Stomach (tissue), 9 donors: ENCODE data around the gene COL1A2. TPM values are rescaled to one million over a fixed set of nuclear protein-coding genes. Genes with fewer than 3 reads are reported as not detected.

Experiments used
- DNase-seq, 2 donors: peaks; one replicate each; pipeline versions ENCODE4 v3.0.0 to v3.0.0-alpha.2; 2013 to 2019
- H3K27ac ChIP-seq, 5 donors: fragments of 200-600 bp in 4 of 5; sonication (generic) in 4 of 5; one replicate each; pipeline ENCODE4 v1.5.1; 2013 to 2019; ENCODE audit warnings: mild to moderate bottlenecking in 1 of 5, moderate library complexity in 1 of 5
- H3K27me3 ChIP-seq, 3 donors: fragments of 200-600 bp; sonication (generic); one replicate each; pipeline ENCODE4 v1.5.1; 2017 to 2019; ENCODE audit warnings: mixed run types in 1 of 3
- H3K36me3 ChIP-seq, 4 donors: fragments of 200-600 bp; sonication (generic); 1 replicate in 3 of 4; 2 replicates in 1 of 4; pipeline ENCODE4 v1.5.1; 2016 to 2019
- H3K4me1 ChIP-seq, 4 donors: fragments of 200-600 bp; sonication (generic); one replicate each; pipeline ENCODE4 v1.5.1; 2016 to 2019
- H3K4me3 ChIP-seq, 4 donors: fragments of 200-600 bp; sonication (generic) in 3 of 4; one replicate each; pipeline ENCODE4 v1.5.1; 2016 to 2019; ENCODE audit warnings: mild to moderate bottlenecking in 1 of 4
- H3K9me3 ChIP-seq, 4 donors: fragments of 200-600 bp; sonication (generic); one replicate each; pipeline ENCODE4 v1.5.1; 2016 to 2019
- EP300 ChIP-seq: sonication (generic); formaldehyde crosslinking; IDR thresholded peaks from one replicate; pipeline ENCODE4 v1.6.1; 2017; ENCODE audit warnings: antibody characterized with exemption
- POLR2A ChIP-seq, 4 donors: fragments of 450-650 bp; IDR thresholded peaks; one replicate each; pipeline ENCODE4 v1.6.1; 2016; ENCODE audit warnings: antibody characterized with exemption in 4 of 4, control low read depth in 2 of 4, mild to moderate bottlenecking in 1 of 4, moderate library complexity in 1 of 4
- POLR2AphosphoS5 ChIP-seq, 3 donors: sonication (generic); formaldehyde crosslinking; IDR thresholded peaks; one replicate each; pipeline ENCODE4 v1.6.1; 2016; ENCODE audit warnings: antibody characterized with exemption in 3 of 3
- WGBS, 5 donors: extraction: QIAGEN DNeasy Blood & Tissue Kit in 3 of 5; methylation state at CpG; one replicate each; pipeline versions ENCODE4 v1.1.5 to v1.1.7; 2013 to 2018; 5-methylcytosine and 5-hydroxymethylcytosine counted together
- intact Hi-C: fragments of 100-400 bp; cut with DNase I; formaldehyde crosslinking; loops from one replicate; pipeline ENCODE4 v1.15.1; 2023; ENCODE audit warnings: low total_unique reads
- polyA plus RNA-seq, 3 donors: library from polyadenylated mRNA; stranded (reverse); fragments of 200-250 nt; gene quantifications; one replicate each; pipeline ENCODE4 v1.2.3, GENCODE V29; 2013
- total RNA-seq, 5 donors: library from RNA; depleted of rRNA; stranded (reverse); fragments of >200 nt; gene quantifications; one replicate each; pipeline versions ENCODE4 v1.1.0 to v1.2.3, GENCODE V29; 2014 to 2016
- TF ChIP-seq, protein P1 (sequence below), 7 experiments: fragments of 450-650 bp in 4 of 7; fragments of 200-600 bp in 3 of 7; sonication (generic) in 3 of 7; IDR thresholded peaks; one replicate each; pipeline ENCODE4 v1.5.1; 2016 to 2019; ENCODE audit warnings: antibody characterized with exemption in 7 of 7, control low read depth in 2 of 7, mild to moderate bottlenecking in 1 of 7
- donor health status: healthy with polysubstance abuse.
- donor health status: Bipolar disorder and iron deficiency.
- donor health status: healthy.

The COL1A2 gene
- total and polyA plus RNA-seq, 8 donors, result 30.9 to 3,975 (median 82.5) TPM

DNA sequence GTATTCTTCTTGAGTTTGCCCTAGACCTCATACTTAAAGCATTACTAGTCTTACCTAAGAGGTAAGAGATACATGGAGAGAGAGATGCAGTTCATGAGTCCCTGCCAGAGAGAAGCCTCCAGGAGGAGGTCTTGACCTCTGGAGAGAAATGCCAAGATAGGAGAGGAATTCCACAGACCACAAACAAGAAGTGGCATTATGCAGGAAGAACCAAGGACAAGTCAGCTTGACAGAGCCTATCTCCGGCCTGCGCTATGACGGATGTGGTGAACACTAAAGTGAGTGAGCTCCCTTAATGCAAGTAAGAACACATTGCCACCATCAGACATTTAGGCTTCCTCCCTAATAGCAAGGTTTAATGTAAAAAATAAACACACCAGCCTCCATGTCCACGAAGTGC, 27.9 kb upstream of the COL1A2 start:
- TF ChIP-seq POLR2AphosphoS5 (IDR thresholded peaks at IDR 0.05) (no peak), EP300 (no peak), POLR2A (IDR thresholded peaks at IDR 0.05) (no peak)
- TF ChIP-seq, protein P1, sequence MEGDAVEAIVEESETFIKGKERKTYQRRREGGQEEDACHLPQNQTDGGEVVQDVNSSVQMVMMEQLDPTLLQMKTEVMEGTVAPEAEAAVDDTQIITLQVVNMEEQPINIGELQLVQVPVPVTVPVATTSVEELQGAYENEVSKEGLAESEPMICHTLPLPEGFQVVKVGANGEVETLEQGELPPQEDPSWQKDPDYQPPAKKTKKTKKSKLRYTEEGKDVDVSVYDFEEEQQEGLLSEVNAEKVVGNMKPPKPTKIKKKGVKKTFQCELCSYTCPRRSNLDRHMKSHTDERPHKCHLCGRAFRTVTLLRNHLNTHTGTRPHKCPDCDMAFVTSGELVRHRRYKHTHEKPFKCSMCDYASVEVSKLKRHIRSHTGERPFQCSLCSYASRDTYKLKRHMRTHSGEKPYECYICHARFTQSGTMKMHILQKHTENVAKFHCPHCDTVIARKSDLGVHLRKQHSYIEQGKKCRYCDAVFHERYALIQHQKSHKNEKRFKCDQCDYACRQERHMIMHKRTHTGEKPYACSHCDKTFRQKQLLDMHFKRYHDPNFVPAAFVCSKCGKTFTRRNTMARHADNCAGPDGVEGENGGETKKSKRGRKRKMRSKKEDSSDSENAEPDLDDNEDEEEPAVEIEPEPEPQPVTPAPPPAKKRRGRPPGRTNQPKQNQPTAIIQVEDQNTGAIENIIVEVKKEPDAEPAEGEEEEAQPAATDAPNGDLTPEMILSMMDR (IDR thresholded peaks at IDR 0.05), result no peak
- no peaks in the 10 kb centered on the region for H3K36me3 ChIP-seq
- DNase-seq, result no peak
- peaks cover 0 to 12% (median 4%) of the 10 kb centered on the region in 4 donors for H3K4me1 ChIP-seq
- no peak overlapping the region for H3K27ac ChIP-seq
- no peaks in the 10 kb centered on the region for H3K9me3 ChIP-seq
- 80 to 86% (median 83%) methylated on average over 4 of the region's 4 CpGs for WGBS, 5 donors
- H3K27me3 ChIP-seq, result no peaks in the 10 kb centered on the region
- H3K4me3 ChIP-seq, result no peak overlapping the region
- intact Hi-C loops, result no loop called here

DNA sequence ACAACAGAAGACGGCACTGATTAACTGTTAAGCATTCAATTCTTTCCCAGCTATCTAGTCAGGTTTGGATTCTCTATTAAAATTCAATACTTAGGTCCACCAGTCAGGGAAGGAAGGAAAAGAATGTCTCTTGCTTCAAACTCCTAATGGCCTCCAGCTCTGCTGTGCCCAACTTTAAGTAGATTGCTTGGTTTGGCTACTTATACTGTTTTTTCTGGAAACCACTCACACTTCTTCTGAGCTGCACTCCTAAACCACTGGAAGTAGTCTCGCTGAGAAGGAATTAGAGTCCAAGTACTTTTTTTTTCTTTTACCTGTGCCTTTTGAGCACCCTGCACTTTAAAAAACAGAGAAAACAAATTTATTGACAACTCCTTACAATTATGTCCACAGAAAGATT, 26.7 kb upstream of the COL1A2 start:
- 62 to 82% (median 71%) methylated on average over 2 of the region's 2 CpGs for WGBS, 5 donors
- intact Hi-C loops, result no loop called here
- DNase-seq, result peak in 1 of 2 donors; percentile 47
- Histone ChIP-seq H3K9me3 (no peaks in the 10 kb centered on the region), H3K4me1 (peaks cover 0 to 12% (median 4%) of the 10 kb centered on the region in 4 donors), H3K27ac (peak overlapping the region in 3 of 5 donors; percentile 54 to 62 (median 56)), H3K4me3 (no peak overlapping the region), H3K27me3 (no peaks in the 10 kb centered on the region), H3K36me3 (no peaks in the 10 kb centered on the region)
- TF ChIP-seq, protein P1 (IDR thresholded peaks at IDR 0.05), result no peak
- TF ChIP-seq POLR2A (IDR thresholded peaks at IDR 0.05), result no peak
- TF ChIP-seq EP300, result no peak

DNA sequence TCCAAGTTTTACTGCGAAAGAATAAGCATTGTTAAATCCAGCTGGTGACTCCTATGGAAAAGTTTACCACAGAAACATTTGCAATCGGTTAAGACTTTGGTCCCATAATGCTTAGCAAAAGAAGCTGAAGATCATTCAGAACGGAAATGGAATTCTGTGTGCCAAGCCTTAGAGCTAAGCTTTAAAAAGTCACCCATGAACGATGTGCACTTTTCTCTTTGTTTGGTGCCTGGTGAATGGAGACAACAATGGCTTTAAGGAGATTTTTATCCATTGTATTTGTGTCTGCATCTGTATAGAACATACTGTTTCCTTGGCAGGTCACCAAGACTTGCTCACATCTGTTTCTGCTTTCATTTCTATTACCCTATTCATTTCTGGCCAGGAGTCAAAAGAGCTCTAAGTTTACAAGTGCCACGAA, 26.3 kb upstream of the COL1A2 start:
- no peaks in the 10 kb centered on the region for H3K36me3 ChIP-seq
- intact Hi-C loops, result no loop called here
- no peaks in the 10 kb centered on the region for H3K27me3 ChIP-seq
- TF ChIP-seq POLR2AphosphoS5 (IDR thresholded peaks at IDR 0.05) (no peak), EP300 (no peak), POLR2A (IDR thresholded peaks at IDR 0.05) (no peak)
- TF ChIP-seq, protein P1 (IDR thresholded peaks at IDR 0.05), result no peak
- H3K4me3 ChIP-seq, result no peak overlapping the region
- H3K4me1 ChIP-seq, result peaks cover 0 to 12% (median 4%) of the 10 kb centered on the region in 4 donors
- peak overlapping the region in 3 of 5 donors; percentile 54 to 62 (median 56) for H3K27ac ChIP-seq
- peak in 1 of 2 donors; percentile 87 for DNase-seq
- WGBS, 5 donors, result 21 to 40% (median 33%) methylated on average over 5 of the region's 5 CpGs
- H3K9me3 ChIP-seq, result no peaks in the 10 kb centered on the region

DNA sequence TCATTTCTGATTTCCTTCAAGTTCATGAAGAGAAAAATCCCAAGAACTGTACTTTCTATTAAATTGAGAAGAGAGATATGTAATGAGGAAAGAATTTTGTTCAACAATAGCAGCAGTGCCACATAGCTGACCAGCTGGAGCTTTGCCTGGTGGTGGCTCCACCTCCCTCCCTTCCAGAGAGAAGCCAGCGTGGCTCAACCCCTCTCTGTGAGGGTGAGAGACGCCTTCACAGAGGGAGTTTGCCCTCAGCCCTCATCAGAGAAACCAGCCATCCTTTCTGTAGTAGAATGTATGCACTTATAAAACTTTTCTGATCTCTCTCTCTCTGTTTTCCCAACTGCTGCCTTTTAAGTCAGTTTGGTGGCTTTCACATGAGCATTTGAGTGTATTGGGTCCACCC, 20.5 kb upstream of the COL1A2 start:
- H3K4me3 ChIP-seq, result peak overlapping the region in 1 of 4 donors; percentile 15
- 0 to 13% (median 8%) methylated on average over 2 of the region's 2 CpGs for WGBS, 5 donors
- no peaks in the 10 kb centered on the region for H3K9me3 ChIP-seq
- intact Hi-C loops, result no loop called here
- H3K27ac ChIP-seq, result peak overlapping the region; percentile 16 to 82 (median 79)
- H3K4me1 ChIP-seq, result peaks cover 0 to 28% (median 16%) of the 10 kb centered on the region in 4 donors
- TF ChIP-seq EP300 (no peak), POLR2A (IDR thresholded peaks at IDR 0.05) (no peak), POLR2AphosphoS5 (IDR thresholded peaks at IDR 0.05) (peak; percentile 23 to 42 (median 37))
- TF ChIP-seq, protein P1 (IDR thresholded peaks at IDR 0.05), result no peak
- H3K36me3 ChIP-seq, result no peaks in the 10 kb centered on the region
- peak; percentile 36 to 92 for DNase-seq
- H3K27me3 ChIP-seq, result no peaks in the 10 kb centered on the region
